ENCODE measurements around the gene MTHFD2L.

DNA sequence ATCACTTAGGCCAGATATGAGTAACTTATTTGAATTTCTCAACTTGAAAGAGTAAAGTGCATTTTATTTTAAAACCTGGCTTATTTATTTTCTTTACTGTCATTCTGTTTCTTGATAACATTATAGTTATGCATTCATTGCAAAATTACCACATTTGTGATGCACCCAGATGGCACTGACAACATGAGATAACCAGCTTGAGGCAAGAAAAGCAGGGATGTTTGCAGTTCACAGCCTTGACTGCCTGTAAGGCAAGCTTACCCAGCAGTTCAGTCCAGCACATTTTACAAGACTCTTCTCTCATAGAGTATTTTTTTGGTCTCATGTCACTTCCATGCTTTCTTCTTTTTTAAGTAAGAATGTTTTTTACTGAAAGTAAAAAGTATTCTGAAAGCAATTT, 125.0 kb downstream of the MTHFD2L start:
- TF ChIP-seq, protein P1, sequence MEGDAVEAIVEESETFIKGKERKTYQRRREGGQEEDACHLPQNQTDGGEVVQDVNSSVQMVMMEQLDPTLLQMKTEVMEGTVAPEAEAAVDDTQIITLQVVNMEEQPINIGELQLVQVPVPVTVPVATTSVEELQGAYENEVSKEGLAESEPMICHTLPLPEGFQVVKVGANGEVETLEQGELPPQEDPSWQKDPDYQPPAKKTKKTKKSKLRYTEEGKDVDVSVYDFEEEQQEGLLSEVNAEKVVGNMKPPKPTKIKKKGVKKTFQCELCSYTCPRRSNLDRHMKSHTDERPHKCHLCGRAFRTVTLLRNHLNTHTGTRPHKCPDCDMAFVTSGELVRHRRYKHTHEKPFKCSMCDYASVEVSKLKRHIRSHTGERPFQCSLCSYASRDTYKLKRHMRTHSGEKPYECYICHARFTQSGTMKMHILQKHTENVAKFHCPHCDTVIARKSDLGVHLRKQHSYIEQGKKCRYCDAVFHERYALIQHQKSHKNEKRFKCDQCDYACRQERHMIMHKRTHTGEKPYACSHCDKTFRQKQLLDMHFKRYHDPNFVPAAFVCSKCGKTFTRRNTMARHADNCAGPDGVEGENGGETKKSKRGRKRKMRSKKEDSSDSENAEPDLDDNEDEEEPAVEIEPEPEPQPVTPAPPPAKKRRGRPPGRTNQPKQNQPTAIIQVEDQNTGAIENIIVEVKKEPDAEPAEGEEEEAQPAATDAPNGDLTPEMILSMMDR (IDR thresholded peaks at IDR 0.05; ENCODE audit: low read length) = no peak
- TF ChIP-seq EZH2 (optimal IDR thresholded peaks at IDR 0.05; ENCODE audit: low read depth, low read length) (no peak), EZH2phosphoT487 (IDR thresholded peaks at IDR 0.05; ENCODE audit: low read length) (no peak)

Data from MM.1S (cell line).